HCT116 (cell line): ENCODE data around the gene GPR68. TPM values are rescaled to one million over a fixed set of nuclear protein-coding genes. Genes with fewer than 3 reads are reported as not detected.

Experiments
- ATAC-seq: fragments of 200-7000 bp; cut with Tn5 transposase; 2 replicates; pipeline ENCODE4 v1.9.1; 2020; ENCODE audit warnings: mild to moderate bottlenecking, moderate library complexity
- BruUV-seq: library from RNA; stranded (reverse); fragments of 400-500 nt; replicated peaks from 2 replicates; lab custom pipeline; 2021; lab: Mats Ljungman, UMichigan
- CTCF ChIA-PET: fragments of 300-600 bp; sonication (Branson Sonifier 250); formaldehyde crosslinking; loops from one replicate; lab custom pipeline; 2021; ENCODE audit warnings: antibody characterized with exemption; lab: Charles Lee
- POLR2A ChIA-PET: fragments of 300-600, 350-600 bp; sonication (Branson Sonifier 250); formaldehyde crosslinking; loops from one replicate; lab custom pipeline; 2021; ENCODE audit warnings: antibody characterized with exemption; lab: Charles Lee
- RAD21 ChIA-PET, 2 experiments: fragments of 300-600 bp; sonication (Branson Sonifier 250); formaldehyde crosslinking; loops; one replicate each; lab custom pipeline; 2023; ENCODE audit warnings: low total read pairs in 2 of 2; ENCODE audit not compliant: uncharacterized antibody in 2 of 2, unreplicated experiment in 2 of 2, low non-redundant PET in 1 of 2; lab: Charles Lee
- DNase-seq: peaks from one replicate; pipeline ENCODE4 v3.0.0-alpha.2; 2010; ENCODE audit warnings: low read depth, low spot score
- H2AFZ ChIP-seq: fragments of 200-600 bp; shearing (Covaris generic), sonication (generic); 2 replicates; pipeline ENCODE4 v1.6.1; 2017; ENCODE audit warnings: low read depth, mixed run types, mixed read lengths, antibody characterized with exemption, low read length; ENCODE audit not compliant: poor library complexity, severe bottlenecking
- H3K27ac ChIP-seq: 2 replicates; pipeline ENCODE4 v1.5.1; 2012; ENCODE audit warnings: low read depth, low read length
- H3K27me3 ChIP-seq: fragments of 200-600 bp; sonication (generic); 2 replicates; pipeline ENCODE4 v1.6.1; 2016; ENCODE audit warnings: mixed run types, low read length, mixed read lengths; ENCODE audit not compliant: insufficient read depth
- H3K36me3 ChIP-seq, 2 experiments: fragments of 200-500 bp in 1 of 2; fragments of 200-600 bp in 1 of 2; sonication (Bioruptor generic) in 1 of 2; sonication (generic) in 1 of 2; 2 replicates each; pipeline versions ENCODE4 v1.5.1 to v1.6.1; 2014 to 2016; ENCODE audit warnings: low read length in 2 of 2, inconsistent platforms in 1 of 2, mixed read lengths in 1 of 2, mixed run types in 1 of 2; ENCODE audit not compliant: insufficient read depth in 2 of 2, control insufficient read depth in 1 of 2
- H3K4me1 ChIP-seq, 2 experiments: fragments of 200-600 bp in 1 of 2; sonication (generic) in 1 of 2; 2 replicates each; pipeline versions ENCODE4 v1.5.1 to v1.6.1; 2012 to 2017; ENCODE audit warnings: low read length in 2 of 2, inconsistent platforms in 1 of 2, mild to moderate bottlenecking in 1 of 2, mixed read lengths in 1 of 2, mixed run types in 1 of 2, moderate library complexity in 1 of 2; ENCODE audit not compliant: insufficient read depth in 2 of 2, control insufficient read depth in 1 of 2
- H3K4me2 ChIP-seq: fragments of 200-600 bp; sonication (generic); 2 replicates; pipeline ENCODE4 v1.6.1; 2017; ENCODE audit warnings: mixed run types, low read length, mixed read lengths
- H3K4me3 ChIP-seq, 2 experiments: fragments of 200-600 bp in 1 of 2; sonication (generic) in 1 of 2; replicated peaks in 1 of 2; 2 replicates each; pipeline ENCODE4 v1.5.1; 2011 to 2016; ENCODE audit warnings: low read length in 2 of 2, control low read depth in 1 of 2, low read depth in 1 of 2, mild to moderate bottlenecking in 1 of 2, mixed read lengths in 1 of 2, mixed run types in 1 of 2
- H3K79me2 ChIP-seq: fragments of 200-600 bp; sonication (generic); 2 replicates; pipeline ENCODE4 v1.6.1; 2017; ENCODE audit warnings: mild to moderate bottlenecking, mixed run types, low read length, moderate library complexity, mixed read lengths; ENCODE audit not compliant: insufficient read depth
- H3K9ac ChIP-seq: fragments of 200-600 bp; sonication (generic); 2 replicates; pipeline ENCODE4 v1.6.1; 2016; ENCODE audit warnings: low read length, mixed read lengths
- H3K9me2 ChIP-seq: fragments of 200-600 bp; sonication (generic), shearing (Covaris generic); 2 replicates; pipeline ENCODE4 v1.6.1; 2017; ENCODE audit warnings: mixed run types, mild to moderate bottlenecking, moderate library complexity; ENCODE audit not compliant: insufficient read depth
- H3K9me3 ChIP-seq, 2 experiments: fragments of 200-500 bp in 1 of 2; fragments of 200-600 bp in 1 of 2; sonication (Bioruptor generic) in 1 of 2; sonication (generic) in 1 of 2; 2 replicates each; pipeline ENCODE4 v1.6.1; 2014 to 2017; ENCODE audit warnings: low read length in 2 of 2, mixed read lengths in 2 of 2, inconsistent platforms in 1 of 2, low read depth in 1 of 2, mild to moderate bottlenecking in 1 of 2, mixed run types in 1 of 2, moderate library complexity in 1 of 2; ENCODE audit not compliant: control insufficient read depth in 1 of 2, insufficient read depth in 1 of 2
- H4K20me1 ChIP-seq: fragments of 200-600 bp; sonication (generic), shearing (Covaris generic); 2 replicates; pipeline ENCODE4 v1.6.1; 2017; ENCODE audit warnings: mixed run types, mild to moderate bottlenecking, moderate library complexity; ENCODE audit not compliant: insufficient read depth
- ATF3 ChIP-seq: IDR thresholded peaks from 2 replicates; pipeline ENCODE4 v1.6.1; 2012
- CEBPB ChIP-seq: IDR thresholded peaks from 2 replicates; pipeline ENCODE4 v1.6.1; 2012; ENCODE audit warnings: low read depth
- CTCF ChIP-seq, 3 experiments: fragments of 200-600 bp in 1 of 3; sonication (generic) in 1 of 3; IDR thresholded peaks in 2 of 3; conservative IDR thresholded peaks in 1 of 3; 2 replicates each; pipeline ENCODE4 v1.5.1; 2012 to 2017; ENCODE audit warnings: low read depth in 2 of 3, low read length in 2 of 3, antibody characterized with exemption in 1 of 3, borderline replicate concordance in 1 of 3, control low read depth in 1 of 3, mild to moderate bottlenecking in 1 of 3, mixed read lengths in 1 of 3, mixed run types in 1 of 3, moderate library complexity in 1 of 3; ENCODE audit not compliant: insufficient read depth in 1 of 3
- EGR1 ChIP-seq: IDR thresholded peaks from 2 replicates; pipeline ENCODE4 v1.6.1; 2012; ENCODE audit warnings: low read depth
- FOSL1 ChIP-seq: IDR thresholded peaks from 2 replicates; pipeline ENCODE4 v1.6.1; 2012; ENCODE audit warnings: low read depth
- JUND ChIP-seq: IDR thresholded peaks from 2 replicates; pipeline ENCODE4 v1.6.1; 2012
- MAX ChIP-seq: IDR thresholded peaks from 2 replicates; pipeline ENCODE4 v1.6.1; 2012
- SIN3A ChIP-seq: IDR thresholded peaks from 2 replicates; pipeline ENCODE4 v1.6.1; 2012; ENCODE audit warnings: low read depth
- TCF7L2 ChIP-seq: IDR thresholded peaks from 2 replicates; pipeline ENCODE4 v1.7.0; 2011; ENCODE audit warnings: borderline replicate concordance, inconsistent platforms; ENCODE audit not compliant: insufficient read depth, insufficient read length; ENCODE audit errors: extremely low read depth
- ZBTB33 ChIP-seq: IDR thresholded peaks from 2 replicates; pipeline ENCODE4 v1.6.1; 2011; ENCODE audit warnings: mild to moderate bottlenecking, low read length, moderate library complexity; ENCODE audit not compliant: insufficient replicate concordance; ENCODE audit errors: extremely low read depth
- ZNF274 ChIP-seq: fragments of 200-500 bp; sonication (Bioruptor generic); IDR thresholded peaks from 2 replicates; pipeline ENCODE4 v1.6.1; 2014; ENCODE audit warnings: mild to moderate bottlenecking, low read depth, low read length, inconsistent platforms
- intact Hi-C: fragments of 100-400 bp; cut with micrococcal nuclease; formaldehyde crosslinking; loops from 2 replicates; pipeline ENCODE4 v1.10.0; 2022
- total RNA-seq: library from RNA; stranded (reverse); gene quantifications from one replicate; pipeline ENCODE4 v1.2.1, GENCODE V29; 2021; ENCODE audit not compliant: unreplicated experiment

The GPR68 gene
- total RNA-seq, 1 experiment from 2014 or later = not detected

GRCh38 chr14:91272341-91273272 is 28.1 kb upstream of the GPR68 start:
- ATAC-seq (no peak), DNase-seq (no peak)
- H3K9me2 ChIP-seq = no peaks in the 10 kb centered on the region
- CTCF ChIA-PET = no interaction called here
- RAD21 ChIA-PET = no interaction called here
- H3K4me3 ChIP-seq = no peak overlapping the region
- no peaks in the 10 kb centered on the region for H3K9me3 ChIP-seq
- H3K27ac ChIP-seq = no peak overlapping the region
- no peaks in the 10 kb centered on the region for H4K20me1 ChIP-seq
- no peaks in the 10 kb centered on the region for H3K79me2 ChIP-seq
- H2AFZ ChIP-seq = no peak overlapping the region
- no peaks in the 10 kb centered on the region for H3K4me1 ChIP-seq
- no peaks in the 10 kb centered on the region for H3K36me3 ChIP-seq
- TF ChIP-seq ZBTB33 (no peak), ATF3 (no peak), SIN3A (no peak), CTCF (IDR thresholded peaks at IDR 0.05 in 2 of 3, conservative IDR thresholded peaks at IDR 0.05 in 1 of 3; ENCODE audit: borderline replicate concordance in 1 of 3, insufficient read depth in 1 of 3, low read depth in 2 of 3, low read length in 2 of 3) (no peak), JUND (no peak), FOSL1 (no peak), ZNF274 (no peak), CEBPB (no peak), MAX (no peak), EGR1 (no peak), TCF7L2 (no peak)
- no peak overlapping the region for H3K4me2 ChIP-seq
- intact Hi-C loops = no loop called here
- no peaks in the 10 kb centered on the region for H3K27me3 ChIP-seq
- H3K9ac ChIP-seq = no peak overlapping the region
- POLR2A ChIA-PET = no interaction called here
- BruUV-seq = no TSS peak
